NCI-H524 treated with DMSO at 0.1 percent for 48 hours (cell line): ENCODE measurements around the gene ATP8B4.

Experiments used
- DNase-seq: peaks from one replicate; lab custom pipeline; 2025; lab: John Stamatoyannopoulos, UW

Gene ATP8B4

GRCh38 chr15:49809894-49810609 is 309.0 kb downstream of the ATP8B4 start:
- DNase-seq = no peak

GRCh38 chr15:49808341-49808740 is 310.7 kb downstream of the ATP8B4 start:
- no peak for DNase-seq
